GM12801 (cell line): ENCODE measurements around the gene SNRNP40.

ENCODE experiments used
- CTCF ChIP-seq: IDR thresholded peaks from one replicate; pipeline ENCODE4 v1.5.1; 2011; ENCODE audit warnings: control low read depth; ENCODE audit not compliant: insufficient read length; ENCODE audit errors: extremely low read depth

SNRNP40 gene

GRCh38 chr1:31227891-31228568, 68.6 kb downstream of the SNRNP40 start:
- no peak for TF ChIP-seq CTCF

- TF ChIP-seq CTCF = no peak
Observed at GRCh38 chr1:31224068-31224467, 72.5 kb downstream of the SNRNP40 start.

GRCh38 chr1:31222176-31222575, 74.4 kb downstream of the SNRNP40 start:
- TF ChIP-seq CTCF = no peak

GRCh38 chr1:31221072-31221471, 75.5 kb downstream of the SNRNP40 start:
- TF ChIP-seq CTCF = no peak

- TF ChIP-seq CTCF = no peak
Observed at GRCh38 chr1:31219489-31219888, 77.1 kb downstream of the SNRNP40 start.

GRCh38 chr1:31218705-31219104, 77.9 kb downstream of the SNRNP40 start:
- TF ChIP-seq CTCF = no peak

- no peak for TF ChIP-seq CTCF
Observed at GRCh38 chr1:31216016-31216415, 80.6 kb downstream of the SNRNP40 start.
